ENCODE data around the gene LPIN2.
"Not testable (repeated sequence)": the region's sequence is repeated elsewhere in the genome, so short reads cannot be mapped to it uniquely, and the experiment has no call there.

LPIN2 gene

DNA sequence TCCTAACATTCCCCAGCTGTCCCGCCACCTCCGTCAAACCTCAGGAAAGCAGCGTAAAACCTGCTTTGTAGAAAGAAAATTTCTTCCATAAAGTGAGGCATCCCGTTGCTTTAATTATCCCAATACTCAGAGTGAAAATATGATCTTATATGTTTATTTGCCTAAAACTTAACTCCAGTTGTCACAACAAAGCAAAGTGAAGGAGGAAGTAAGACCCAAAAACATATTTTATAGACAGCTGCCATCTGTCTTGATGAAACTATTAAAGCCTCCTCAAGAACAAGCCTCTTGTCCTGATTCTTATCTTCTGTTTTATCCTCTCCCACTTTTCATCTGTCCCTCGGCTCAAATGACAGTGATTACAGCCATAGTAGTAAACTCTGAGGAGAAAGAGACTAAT lies 28.9 kb upstream of the LPIN2 start:
- no peak for DNase-seq

DNA sequence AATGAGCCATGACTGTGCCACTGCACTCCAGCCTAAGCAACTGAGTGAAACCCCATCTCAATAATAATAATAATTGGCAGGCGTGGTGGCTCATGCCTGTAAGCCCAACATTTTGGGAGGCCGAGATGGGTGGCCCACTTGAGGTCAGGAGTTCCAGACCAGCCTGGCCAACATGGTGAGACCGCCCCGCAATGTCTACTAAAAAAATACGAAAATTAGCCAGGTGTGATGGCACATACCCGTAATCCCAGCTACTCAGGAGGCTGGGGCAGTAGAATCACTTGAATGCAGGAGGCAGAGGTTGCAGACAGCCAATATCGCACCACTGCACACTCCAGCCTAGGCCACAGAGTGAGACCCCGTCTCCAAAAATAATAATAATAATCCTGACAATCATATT lies 27.9 kb upstream of the LPIN2 start:
- DNase-seq: no peak

DNA sequence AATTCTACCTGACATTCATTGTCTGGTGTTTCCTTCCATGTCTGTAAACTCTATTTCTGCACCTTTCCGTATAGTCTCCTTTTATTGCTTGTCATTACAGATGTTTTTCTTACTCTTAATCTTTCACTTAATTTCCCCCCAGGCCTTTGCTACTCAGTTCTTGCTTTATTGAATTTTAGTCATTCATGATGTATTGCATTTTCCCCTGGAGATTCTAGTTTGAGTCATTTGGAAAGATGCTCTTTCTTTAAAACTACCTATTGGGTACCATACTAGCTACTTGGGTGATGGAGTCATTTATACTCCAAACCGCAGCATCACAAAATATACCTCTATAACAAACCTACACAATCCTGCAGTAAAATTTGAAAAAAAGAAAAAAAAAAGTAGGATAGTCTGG lies 27.2 kb upstream of the LPIN2 start:
- no peak for DNase-seq

DNA sequence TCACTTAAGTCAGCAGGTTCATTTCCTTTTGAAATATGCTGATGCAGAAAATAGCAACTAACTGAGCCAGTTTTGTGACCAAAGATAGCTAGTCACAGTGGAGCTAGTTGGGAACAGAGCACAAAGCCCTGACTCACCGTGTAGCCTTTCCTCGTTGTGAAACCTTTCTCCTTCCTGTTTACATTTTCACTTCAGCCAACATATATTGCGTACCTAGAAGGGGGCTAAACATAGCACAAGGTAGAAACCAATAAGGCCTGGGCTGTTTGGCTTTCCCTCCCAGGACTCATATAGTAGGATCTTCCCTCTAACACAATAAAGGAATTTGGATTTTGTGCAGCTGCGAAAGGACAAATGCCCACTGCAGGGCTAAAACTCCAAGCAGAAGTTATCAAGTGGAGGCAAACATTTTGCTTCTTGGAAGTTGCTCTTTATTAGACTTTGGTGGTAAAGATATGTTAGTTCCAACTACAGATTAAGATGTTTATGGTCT lies 24.5 kb upstream of the LPIN2 start:
- no peak for DNase-seq

DNA sequence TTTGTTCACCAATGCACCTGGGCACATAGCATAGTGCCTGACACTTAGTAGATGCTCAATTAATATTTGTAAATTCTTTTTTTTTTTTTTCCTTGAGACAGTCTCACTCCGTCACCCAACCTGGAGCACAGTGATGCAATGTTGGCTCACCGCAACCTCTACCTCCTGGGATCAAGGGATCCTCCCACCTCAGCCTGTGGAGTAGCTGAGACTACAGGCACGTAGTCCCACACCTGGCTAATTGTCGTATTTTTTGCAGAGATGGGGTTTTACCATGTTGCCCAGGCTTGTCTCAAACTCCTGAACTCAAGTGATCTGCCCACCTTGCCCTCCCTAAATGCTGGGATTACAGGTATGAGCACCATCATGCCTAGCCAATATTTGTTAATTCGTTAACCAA lies 23.2 kb upstream of the LPIN2 start:
- no peak for DNase-seq

DNA sequence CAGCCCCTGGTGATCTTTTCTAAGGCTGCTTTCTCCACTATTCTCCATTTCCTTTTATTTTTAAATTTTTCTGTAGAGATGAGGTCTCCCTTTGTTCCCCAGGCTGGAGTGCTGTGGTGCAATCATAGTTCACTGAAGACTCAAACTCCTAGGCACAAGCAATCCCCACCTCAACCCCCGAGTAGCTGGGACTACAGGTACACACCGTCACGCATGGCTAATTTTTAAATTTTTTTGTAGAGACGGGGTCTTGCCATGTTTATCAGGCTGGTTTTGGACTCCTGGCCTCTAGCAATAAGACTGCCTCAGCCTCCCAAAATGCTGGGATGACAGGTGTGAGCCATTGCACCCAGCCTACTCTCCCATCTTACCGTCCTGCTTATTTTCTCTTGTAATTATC lies 22.7 kb upstream of the LPIN2 start:
- no peak for DNase-seq

DNA sequence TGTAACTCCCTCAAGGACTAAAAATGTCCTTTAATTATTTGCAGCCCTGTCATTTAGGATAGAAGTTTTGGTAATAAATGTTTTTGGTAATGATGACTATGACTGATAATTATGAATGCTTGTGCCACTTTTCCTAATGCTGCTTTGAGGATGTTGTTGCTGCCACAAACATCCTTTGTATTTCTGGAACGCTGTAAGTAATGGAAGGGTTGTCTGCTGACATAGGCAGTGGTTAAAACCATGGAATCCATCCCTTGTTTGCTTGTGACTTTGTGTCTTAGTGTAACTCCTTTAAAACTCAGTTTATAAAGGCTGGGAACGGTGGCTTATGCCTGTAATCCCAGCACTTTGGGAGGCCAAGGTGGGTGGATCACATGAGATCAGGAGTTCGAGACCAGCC lies 19.8 kb upstream of the LPIN2 start:
- DNase-seq: no peak

DNA sequence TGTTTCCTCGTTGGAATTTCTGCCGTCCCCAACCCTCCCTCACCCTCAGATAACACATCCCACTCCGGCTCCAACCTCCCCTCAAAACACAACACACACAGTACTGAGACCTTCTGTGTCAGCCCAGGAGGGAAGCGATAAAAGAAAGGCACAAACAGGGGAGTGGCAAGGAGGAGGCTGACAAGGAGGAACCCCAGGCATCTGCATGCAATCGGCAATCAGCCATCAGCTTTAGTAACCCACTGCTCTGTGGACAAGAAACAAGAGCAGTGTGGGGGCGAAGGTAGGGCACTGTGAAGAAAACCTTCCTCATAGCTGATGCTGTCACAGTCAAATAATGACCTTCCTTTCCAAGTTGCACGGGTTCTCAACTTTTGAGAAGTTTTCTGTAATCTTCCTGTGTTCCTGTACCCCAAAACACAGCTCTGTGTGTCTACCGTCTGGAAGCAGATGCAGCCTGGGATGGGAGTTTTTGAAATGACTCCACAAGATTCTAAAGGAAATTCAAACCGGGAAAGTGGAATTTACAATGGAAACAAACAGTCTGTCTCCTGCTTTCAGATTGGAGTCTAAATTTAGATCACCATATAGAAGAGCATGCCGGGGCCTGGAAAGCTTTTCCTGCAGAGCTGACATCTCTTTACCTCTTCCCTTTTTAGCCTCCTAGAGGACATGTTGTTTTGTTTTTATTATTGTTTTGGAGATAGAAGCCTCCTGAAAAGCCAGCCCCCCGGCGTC lies 16.4 kb upstream of the LPIN2 start:
- no peak for DNase-seq

DNA sequence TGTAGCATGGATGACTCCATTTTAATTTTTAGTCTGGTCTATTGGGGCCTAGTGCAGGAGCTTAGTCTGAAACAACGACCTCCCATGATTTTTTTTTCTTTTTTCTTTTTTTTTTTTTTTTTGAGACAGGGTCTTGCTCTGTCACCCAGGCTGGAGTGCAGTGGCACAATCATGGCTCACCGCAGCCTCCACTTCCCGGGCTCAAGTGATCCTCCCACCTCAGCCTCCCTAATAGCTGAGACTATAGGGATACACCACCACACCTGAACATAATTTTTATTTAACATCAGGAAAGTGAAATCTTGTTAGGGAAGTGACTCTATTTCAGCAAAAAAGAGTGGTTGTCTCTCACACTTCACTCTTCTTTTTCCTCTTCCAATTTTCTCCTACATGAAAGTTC lies 15.2 kb upstream of the LPIN2 start:
- DNase-seq: not testable (repeated sequence)

DNA sequence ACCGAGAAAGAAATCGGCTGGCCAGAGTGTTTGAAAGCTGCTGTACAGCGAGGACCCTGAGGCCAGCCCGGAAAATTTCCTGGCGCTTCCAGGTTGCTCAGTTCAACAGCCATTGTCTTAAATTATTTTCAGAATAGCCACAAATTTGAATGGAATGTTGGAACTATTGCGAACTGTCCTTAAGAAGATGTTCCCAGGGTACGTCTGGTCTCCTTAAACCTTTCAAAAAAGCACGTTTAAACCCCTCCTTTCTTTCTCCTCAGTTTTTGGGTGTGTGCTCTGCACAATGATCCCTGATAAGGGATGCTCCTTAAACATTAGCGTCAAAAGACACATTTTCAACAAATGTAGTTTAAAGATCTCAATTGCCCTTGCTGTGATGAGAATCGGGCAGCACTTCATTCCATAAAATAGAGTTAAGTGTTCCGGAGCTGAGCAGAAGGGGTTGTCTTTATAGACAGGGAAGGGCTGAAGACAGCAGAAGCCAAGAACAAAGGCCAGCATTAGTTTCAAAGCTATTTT lies 14.5 kb upstream of the LPIN2 start:
- no peak for DNase-seq

DNA sequence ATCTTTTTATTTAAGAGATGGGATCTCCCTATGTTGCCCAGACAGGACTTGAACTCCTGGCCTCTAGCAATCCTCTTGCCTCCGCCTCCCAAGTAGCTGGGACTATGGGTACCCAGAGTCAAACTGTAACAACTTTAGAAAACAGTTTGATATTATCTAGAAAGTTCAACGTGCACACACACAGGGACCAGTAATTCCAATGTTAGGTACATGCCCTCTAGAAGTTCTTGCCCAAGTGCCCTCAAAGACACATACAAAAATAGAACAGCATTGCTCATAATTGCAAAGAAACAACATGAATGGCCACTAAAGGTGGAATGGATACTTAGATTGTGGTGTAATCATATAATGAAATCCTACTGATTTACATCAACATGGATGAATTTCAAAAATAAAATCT lies 12.6 kb upstream of the LPIN2 start:
- DNase-seq: no peak

DNA sequence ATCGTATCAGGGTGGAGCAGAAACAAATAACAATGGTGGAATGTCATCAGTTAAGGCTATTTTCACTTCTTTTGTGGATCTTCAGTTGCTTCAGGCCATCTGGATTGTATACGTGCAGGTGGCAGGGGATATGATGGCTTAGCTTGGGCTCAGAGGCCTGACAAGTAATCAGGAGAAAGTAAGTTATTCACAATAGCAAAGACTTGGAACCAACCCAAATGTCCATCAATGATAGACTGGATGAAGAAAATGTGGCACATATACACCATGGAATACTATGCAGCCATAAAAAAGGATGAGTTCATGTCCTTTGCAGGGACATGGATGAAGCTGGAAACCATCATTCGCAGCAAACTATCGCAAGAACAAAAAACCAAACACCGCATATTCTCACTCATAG lies 10.7 kb upstream of the LPIN2 start:
- not testable (repeated sequence) for DNase-seq

DNA sequence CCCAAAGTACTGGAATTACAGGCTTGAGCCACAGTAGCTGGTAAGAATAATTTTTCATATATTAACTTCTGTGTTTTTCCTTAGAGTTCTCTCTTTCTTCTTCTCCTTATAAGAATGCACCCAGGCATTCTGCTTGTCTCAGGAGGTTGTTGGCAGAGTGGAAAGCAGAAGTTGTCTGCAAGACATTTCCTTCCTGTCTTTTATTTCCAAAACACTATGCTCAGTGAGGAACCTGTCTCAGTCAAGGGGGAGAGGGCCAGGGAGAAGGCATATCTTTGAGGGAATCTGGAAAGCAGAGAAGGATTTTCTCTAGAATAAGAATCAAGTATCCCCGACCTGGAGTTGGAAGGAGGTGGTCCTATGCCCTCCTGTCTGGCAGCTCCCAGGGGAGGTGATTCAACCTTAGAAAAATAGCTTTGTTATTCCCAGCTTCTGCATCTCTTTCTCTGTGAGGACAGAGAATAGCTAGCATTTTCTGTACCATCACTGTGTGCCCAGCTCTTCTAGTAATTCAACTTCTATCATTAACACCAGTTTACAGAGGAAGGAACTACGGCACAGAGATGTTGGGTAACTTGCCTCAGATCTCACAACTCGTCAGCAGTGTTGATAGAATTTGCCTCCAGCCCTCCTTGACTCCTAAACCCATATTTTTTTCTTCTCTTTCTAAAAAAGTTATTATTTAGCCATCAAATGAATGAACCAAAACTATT lies 3.8 kb upstream of the LPIN2 start:
- DNase-seq: no peak

DNA sequence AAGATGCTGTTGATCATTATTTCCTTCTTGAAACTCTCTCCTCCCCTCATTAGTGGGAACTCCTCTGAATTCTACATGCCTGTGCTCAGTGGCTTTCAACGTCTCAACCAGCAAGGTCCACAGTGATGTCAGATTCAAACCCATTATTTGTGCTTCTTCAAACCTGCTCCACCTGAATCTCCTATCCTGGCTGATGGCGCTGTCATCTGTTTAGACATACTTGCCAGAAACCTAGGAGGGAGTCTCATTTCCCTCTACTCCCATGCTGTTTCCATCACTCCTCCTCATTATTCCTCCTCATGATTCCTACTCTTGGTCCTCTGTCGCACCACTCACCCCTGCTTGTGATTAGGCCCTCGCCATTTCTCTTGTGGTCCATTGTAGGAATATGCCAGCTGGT lies 2.9 kb upstream of the LPIN2 start:
- no peak for DNase-seq

DNA sequence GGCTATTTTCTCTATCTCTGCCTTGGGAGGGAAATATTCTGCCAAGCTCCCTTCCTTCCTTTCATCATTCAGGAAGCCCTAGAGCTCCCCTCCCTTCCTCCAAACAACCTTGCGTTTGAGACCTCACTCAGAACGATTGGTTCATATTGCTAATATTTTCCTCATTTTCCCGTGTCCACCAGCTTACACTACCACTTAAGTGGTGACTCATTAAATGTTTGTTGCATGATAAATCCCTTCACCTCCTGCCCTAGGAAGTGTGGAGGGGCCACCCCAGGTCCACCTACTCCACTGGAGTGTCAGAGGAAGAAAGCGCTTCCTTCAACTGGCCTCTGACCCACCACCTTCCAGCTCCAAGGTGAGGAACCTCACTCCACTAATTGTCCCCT lies 2.3 kb upstream of the LPIN2 start:
- DNase-seq: no peak

DNA sequence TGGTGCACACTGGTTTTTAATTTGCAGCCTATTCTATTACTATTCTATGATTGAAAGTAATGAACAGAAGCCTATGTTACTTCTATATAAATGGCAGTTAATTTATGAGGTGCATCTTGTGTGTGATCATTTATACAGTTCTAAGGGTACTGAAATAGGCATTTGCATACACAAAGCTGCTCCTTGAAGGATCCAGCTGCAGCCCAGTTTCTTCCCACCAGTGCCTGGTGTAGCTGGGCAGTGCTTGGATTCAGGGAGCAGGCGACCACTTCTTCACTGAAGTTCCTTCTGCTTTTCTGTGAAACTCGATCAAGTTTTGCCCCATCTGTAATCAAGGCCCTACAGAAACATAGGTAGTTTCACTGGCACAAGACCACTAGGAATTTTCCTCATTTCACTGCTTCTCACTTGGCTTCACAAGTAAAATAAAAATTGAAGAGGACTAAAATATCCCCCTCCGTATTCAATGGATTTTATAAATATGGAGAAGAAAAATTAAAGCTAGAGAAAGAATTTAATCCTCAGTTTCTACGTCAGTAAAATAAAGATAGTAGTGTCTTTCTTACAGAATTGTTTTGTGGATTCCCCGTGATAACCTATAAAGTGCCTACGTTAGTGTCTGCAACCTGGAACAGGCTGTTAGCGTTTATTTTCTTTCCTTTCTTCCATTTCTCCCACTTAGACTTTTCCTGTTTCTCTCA lies 1.7 kb upstream of the LPIN2 start:
- no peak for DNase-seq

DNA sequence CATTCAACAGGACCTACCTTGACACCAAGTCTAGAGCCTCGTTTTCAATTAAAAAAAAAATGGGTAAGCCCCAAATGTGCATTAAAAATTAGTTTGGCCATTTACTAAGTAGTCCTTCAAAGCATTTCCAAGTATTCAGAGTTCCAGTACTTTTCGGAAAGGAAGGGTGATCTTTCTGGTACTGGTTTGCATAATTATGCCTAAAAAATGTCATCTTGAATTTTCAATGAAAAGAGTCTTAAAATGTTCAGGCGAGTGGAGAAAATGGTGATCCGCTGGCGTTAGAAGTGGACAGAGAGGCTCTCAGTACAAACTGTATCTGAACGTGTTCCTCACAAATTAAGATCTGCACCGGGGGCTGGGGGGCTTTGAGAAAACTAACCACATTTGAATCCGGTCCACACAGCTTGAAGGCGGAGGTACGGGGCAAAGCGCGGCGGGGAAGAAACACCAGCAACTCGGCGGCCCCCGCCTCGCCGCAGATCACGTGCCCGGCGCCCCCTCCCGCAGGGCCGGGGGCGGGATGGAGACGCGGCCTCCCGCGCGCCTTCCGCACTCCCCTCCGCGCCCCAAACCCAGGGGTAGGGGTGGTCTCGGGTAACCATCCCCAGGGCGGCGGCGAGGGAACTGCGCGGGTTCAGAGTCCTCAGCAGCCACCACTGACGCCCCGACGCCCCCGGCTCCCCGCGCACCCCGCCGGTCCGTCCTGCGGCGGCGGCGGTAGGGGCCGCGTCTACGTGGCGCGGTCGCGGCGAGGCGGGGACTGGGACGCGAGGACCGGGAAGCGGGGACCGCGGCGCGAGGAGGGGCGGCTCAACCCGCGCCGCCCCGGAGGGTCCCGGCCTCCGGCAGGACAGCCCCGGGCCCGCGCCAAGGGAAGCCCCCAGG lies 564 bp downstream of the LPIN2 start:
- DNase-seq: no peak

DNA sequence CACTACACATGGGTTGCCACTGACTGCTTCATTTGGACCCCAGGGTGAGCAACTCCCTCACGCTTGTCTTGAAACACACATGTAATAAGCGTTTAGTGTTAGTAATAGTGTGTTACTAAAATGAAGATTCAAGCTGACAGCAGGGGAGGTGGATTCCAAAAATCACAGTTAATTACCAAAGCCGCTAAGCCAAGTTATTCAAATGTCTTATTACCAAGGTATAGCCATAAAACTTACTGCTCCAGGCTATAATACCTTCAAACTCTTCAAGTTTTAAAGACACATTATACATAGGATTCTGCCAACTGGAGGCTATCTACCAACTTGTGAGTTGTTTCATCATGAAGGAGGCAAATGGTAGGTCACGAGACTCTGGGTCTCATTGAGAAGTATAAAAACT lies 2.9 kb downstream of the LPIN2 start:
- no peak for DNase-seq

DNA sequence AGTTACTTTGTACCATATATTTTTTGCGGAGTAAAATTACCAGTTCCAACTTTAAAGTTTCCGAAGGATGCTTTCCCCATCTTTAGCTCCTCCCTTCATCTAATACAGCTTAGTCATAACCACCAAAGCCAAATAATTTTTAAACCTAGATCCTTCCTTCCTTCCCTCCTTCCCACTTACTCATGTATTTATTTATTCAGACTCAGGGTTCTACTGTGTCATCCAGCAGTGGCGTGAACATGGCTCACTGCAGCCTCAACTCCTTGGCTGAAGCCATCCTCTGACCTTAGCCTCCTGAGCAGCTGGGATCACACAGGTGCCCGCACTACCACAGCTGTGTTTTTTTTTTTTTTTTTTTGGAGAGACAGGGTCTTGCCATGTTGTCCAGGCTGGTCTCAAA lies 4.4 kb downstream of the LPIN2 start:
- no peak for DNase-seq

DNA sequence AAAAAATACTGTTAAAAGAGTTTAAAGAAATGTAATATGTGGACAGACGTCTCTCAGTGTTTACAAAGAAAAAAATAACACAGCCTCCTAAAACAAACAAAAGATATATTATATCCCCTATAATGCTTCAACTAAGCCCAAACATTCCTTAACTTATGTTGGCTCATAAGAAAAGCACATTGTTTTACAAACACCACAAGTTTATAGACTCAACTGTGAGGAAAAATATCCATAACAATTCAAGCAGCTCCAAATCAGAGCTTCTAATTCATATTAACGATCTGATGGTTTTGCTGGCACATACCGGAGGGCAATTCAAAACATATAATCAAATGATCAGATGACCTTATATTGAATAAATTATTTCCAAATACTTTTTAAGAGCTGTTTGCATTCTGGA lies 5.5 kb downstream of the LPIN2 start:
- DNase-seq: no peak

DNA sequence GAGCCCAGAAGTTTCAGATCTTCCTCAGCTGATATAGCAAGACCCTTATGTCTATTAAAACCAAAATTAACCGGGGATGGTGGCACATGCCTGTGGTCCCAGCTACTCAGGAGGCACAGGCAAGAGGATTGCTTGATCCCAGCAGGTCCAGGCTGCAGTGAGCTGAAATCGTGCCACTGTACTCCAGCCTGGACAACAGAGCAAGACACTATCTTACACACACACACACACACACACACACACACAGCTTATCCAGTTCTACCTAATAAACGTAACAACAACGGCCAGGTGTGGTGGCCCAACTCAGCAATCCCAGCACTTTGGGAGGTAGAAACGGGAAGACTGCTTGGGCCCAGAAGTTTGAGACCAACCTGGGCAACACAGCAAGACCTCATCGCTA lies 7.5 kb downstream of the LPIN2 start:
- DNase-seq: no peak

DNA sequence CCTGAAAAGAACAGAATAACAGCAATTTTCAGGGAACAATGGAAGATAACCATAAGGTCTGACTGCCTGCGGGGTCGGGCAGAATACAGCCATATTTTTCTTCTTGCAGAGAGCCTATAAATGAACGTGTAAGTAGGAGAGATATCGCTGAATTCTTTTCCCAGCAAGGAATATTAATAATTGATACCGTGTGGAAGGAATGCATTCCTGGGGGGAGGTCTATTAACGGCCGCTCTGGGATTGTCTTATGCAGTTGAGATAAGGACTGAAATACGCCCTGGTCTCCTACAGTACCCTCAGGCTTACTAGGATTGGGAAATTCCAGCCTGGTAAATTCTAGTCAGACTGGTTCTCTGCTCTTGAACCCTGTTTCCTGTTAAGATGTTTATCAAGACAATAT lies 9.2 kb downstream of the LPIN2 start:
- not testable (repeated sequence) for DNase-seq

DNA sequence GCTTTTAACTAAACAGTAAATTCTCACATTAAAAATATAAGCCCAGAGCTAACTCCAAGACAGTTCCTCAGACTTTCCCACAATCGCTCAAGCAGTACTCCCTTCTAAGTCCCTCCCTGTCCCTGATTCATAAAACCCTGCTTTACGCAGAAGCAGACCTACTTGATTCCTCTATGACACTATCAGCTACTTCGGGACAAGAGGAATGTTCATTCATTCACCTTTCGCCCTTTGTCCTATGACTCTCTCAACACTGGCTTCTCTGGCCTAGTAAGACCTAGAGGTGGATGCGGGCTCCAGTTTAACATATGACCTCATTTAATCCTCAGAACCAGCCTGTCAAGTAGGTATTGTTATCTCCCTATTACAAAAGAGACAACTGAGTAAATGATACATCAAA lies 10.2 kb downstream of the LPIN2 start:
- DNase-seq: no peak

All from NCI-H1092 (cell line).